Measurements from ENCODE around the gene CCDC87.

- TF ChIP-seq POLR2A (IDR thresholded peaks at IDR 0.05; ENCODE audit: control extremely low read depth in 1 of 2, low read depth in 2 of 2, low read length in 2 of 2) (no peak), POLR2AphosphoS5 (IDR thresholded peaks at IDR 0.05; ENCODE audit: low read depth, low read length) (no peak), CTCF (IDR thresholded peaks at IDR 0.05; ENCODE audit: control extremely low read depth in 1 of 3, insufficient read depth in 1 of 3, low read depth in 1 of 3, low read length in 3 of 3) (no peak), RXRA (IDR thresholded peaks at IDR 0.05; ENCODE audit: insufficient read depth, low read depth, low read length) (no peak), SIN3A (conservative IDR thresholded peaks at IDR 0.05 in 1 of 2, IDR thresholded peaks at IDR 0.05 in 1 of 2; ENCODE audit: low read depth in 1 of 2, low read length in 2 of 2) (no peak), TCF12 (IDR thresholded peaks at IDR 0.05; ENCODE audit: low read depth, low read length) (no peak)
Observed at GRCh38 chr11:66564984-66565383, 27.9 kb downstream of the CCDC87 start.
